HFF-Myc (cell line): ENCODE data around the gene RETREG1.

ENCODE experiments used
- DNase-seq: peaks from one replicate; pipeline ENCODE4 v3.0.0-alpha.2; 2011; ENCODE audit warnings: low read depth; ENCODE audit errors: extremely low read depth
- H3K4me3 ChIP-seq: replicated peaks from 2 replicates; pipeline ENCODE4 v1.5.1; 2011; ENCODE audit warnings: low read depth, mild to moderate bottlenecking, control low read depth, low read length
- TF ChIP-seq, protein P1 (sequence below): IDR thresholded peaks from 2 replicates; pipeline ENCODE4 v1.5.1; 2012; ENCODE audit warnings: mild to moderate bottlenecking, low read depth, low read length, control low read depth; ENCODE audit errors: missing control alignments

Gene RETREG1

DNA sequence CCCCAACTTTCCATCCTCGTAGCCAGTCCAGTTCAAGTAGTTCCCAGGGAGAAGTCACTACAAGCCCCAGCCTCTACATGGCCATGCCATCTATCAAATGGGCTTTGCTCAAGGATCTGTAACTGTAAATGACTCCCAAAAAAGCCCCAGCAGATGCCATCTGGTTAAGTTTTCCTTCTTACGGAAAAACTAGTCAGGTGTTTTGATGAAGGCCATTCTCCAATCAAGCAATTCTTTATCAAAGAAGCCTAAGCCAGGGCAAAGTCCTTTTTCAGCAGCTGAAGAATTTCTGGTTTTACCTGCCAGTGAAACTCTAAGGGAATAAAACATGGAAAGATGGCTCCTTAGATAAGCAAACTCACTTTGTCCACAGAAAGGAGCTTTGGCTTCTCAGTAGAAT is 129.3 kb downstream of the RETREG1 start:
- no peak overlapping the region for H3K4me3 ChIP-seq
- DNase-seq = no peak
- TF ChIP-seq, protein P1, sequence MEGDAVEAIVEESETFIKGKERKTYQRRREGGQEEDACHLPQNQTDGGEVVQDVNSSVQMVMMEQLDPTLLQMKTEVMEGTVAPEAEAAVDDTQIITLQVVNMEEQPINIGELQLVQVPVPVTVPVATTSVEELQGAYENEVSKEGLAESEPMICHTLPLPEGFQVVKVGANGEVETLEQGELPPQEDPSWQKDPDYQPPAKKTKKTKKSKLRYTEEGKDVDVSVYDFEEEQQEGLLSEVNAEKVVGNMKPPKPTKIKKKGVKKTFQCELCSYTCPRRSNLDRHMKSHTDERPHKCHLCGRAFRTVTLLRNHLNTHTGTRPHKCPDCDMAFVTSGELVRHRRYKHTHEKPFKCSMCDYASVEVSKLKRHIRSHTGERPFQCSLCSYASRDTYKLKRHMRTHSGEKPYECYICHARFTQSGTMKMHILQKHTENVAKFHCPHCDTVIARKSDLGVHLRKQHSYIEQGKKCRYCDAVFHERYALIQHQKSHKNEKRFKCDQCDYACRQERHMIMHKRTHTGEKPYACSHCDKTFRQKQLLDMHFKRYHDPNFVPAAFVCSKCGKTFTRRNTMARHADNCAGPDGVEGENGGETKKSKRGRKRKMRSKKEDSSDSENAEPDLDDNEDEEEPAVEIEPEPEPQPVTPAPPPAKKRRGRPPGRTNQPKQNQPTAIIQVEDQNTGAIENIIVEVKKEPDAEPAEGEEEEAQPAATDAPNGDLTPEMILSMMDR = no peak

DNA sequence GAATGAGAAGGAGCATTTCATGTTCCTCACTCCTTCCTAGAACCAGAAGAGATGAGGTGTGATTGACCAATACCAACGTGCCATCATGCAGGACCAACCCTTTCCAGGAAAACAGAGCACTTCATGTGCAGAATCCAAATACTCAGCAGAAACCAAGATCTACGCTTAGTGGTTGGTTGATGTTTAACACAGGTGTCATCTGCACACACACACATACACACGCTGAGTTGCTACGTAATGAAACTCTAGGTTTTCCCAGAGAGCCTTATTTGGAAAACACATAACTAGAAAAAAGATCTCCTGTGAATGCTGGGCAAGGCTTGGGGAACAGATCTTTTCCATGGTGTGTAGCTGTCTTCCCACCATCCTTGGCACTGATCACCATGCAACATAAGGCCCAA is 130.1 kb downstream of the RETREG1 start:
- no peak for DNase-seq
- TF ChIP-seq, protein P1 = no peak
- no peak overlapping the region for H3K4me3 ChIP-seq

DNA sequence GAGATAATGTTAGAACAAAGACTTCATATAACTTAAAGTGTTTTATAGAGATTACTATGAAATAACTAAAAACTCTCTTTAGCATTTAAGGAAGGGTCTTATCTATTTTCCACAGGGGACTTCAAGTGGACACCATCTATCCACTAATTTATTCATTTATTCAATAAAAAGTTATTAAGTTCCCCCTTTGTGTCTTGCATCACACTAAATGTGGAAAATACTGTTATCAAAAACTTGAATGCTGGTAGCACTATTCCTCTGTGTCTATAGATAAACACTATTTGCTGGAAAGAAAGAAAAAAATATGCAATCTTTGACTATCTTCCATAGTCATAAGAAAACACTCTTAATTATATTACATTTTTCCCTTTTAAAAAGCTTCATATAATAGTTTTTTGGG is 131.1 kb downstream of the RETREG1 start:
- TF ChIP-seq, protein P1 = no peak
- no peak overlapping the region for H3K4me3 ChIP-seq
- DNase-seq = no peak

DNA sequence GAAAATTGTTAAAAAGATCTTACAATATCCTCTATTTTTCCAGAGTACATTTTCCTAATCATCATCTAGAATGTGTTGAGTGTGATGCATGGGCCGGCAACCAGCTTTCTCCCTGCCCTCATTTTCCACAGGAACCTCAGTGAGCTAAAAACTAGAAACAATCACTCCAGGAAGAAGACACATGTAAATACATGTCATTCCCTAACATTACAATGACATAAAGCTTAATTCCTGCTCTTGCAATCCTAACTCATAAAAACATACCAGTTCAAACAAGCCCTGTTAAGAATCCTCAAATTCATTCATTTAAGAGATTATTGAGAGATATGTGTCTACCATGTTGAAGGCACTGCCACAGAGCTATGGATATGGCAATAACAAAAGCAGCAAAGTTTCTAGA is 132.7 kb downstream of the RETREG1 start:
- DNase-seq = no peak
- no peak overlapping the region for H3K4me3 ChIP-seq
- TF ChIP-seq, protein P1 = no peak

DNA sequence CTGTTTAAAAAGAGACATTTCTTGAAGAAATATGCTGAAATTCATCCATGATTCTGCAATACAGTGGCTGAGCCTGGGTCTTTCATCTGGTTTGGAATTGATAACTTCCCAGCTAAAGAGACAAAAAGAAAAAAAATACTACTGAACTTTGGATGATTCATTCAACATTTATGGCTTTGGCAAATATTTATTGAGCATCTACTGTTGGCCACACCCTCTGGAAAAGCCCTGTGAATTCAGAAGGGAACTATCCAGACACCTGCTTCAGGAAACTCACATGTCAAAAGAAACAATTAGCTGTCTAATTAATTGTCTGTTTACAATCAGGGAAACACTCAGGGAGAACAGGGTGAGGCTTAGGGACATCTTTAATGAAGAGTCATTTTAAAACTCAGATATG is 133.4 kb downstream of the RETREG1 start:
- TF ChIP-seq, protein P1 = no peak
- DNase-seq = no peak

DNA sequence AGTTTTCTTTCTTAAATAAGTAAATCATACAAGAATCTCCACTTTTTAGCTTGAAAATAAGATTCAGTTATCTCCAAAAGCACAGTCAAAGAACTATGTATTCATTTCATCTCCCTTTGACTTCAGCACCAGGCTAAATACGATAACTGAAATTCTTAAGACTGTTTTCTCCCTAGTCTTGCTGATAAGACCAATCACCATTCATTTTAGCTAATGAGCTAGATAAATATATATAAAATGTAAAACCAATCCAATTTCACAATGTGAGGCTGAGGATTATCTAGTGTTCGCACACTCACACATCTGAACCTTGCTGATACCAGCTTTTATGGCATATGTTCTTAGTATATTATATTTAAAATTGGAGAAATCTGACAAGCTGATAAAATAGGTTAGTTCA is 133.9 kb downstream of the RETREG1 start:
- no peak for DNase-seq

More for the DNA sequence above, 133.4 kb downstream of the RETREG1 start:
- H3K4me3 ChIP-seq = no peak overlapping the region

More for the DNA sequence above, 133.9 kb downstream of the RETREG1 start:
- TF ChIP-seq, protein P1 = no peak
- H3K4me3 ChIP-seq = no peak overlapping the region
